Omental fat pad (tissue), 4 donors: ENCODE data around the gene TMEM178B. TPM values are rescaled to one million over a fixed set of nuclear protein-coding genes. Genes with fewer than 3 reads are reported as not detected.

Source experiments
- ATAC-seq: fragments of 150-250 bp; one replicate; pipeline ENCODE4 v1.9.1; 2016; ENCODE audit warnings: mild to moderate bottlenecking, moderate library complexity; ENCODE audit not compliant: low FRiP score
- DNase-seq: peaks from one replicate; pipeline ENCODE4 v3.0.0-alpha.2; 2019; ENCODE audit warnings: low spot score
- total RNA-seq, 4 donors: library from RNA; depleted of rRNA; stranded (reverse); fragments of >200 nt; gene quantifications; one replicate each; pipeline ENCODE4 v1.1.0, GENCODE V29; 2016
- TF ChIP-seq, protein P1 (sequence below), 3 donors: fragments of 450-650 bp; IDR thresholded peaks; one replicate each; pipeline ENCODE4 v1.5.1; 2016 to 2017; ENCODE audit warnings: antibody characterized with exemption in 3 of 3, mild to moderate bottlenecking in 3 of 3, moderate library complexity in 2 of 3

The TMEM178B gene
- total RNA-seq, 4 donors from 2014 or later: 0.50 to 1.3 (median 0.81) TPM

GRCh38 chr7:141480953-141481352 is 407.1 kb downstream of the TMEM178B start:
- ATAC-seq (no peak), DNase-seq (no peak)
- TF ChIP-seq, protein P1, sequence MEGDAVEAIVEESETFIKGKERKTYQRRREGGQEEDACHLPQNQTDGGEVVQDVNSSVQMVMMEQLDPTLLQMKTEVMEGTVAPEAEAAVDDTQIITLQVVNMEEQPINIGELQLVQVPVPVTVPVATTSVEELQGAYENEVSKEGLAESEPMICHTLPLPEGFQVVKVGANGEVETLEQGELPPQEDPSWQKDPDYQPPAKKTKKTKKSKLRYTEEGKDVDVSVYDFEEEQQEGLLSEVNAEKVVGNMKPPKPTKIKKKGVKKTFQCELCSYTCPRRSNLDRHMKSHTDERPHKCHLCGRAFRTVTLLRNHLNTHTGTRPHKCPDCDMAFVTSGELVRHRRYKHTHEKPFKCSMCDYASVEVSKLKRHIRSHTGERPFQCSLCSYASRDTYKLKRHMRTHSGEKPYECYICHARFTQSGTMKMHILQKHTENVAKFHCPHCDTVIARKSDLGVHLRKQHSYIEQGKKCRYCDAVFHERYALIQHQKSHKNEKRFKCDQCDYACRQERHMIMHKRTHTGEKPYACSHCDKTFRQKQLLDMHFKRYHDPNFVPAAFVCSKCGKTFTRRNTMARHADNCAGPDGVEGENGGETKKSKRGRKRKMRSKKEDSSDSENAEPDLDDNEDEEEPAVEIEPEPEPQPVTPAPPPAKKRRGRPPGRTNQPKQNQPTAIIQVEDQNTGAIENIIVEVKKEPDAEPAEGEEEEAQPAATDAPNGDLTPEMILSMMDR (IDR thresholded peaks at IDR 0.05): no peak

- ATAC-seq: no peak
- no peak for DNase-seq
- TF ChIP-seq, protein P1 (IDR thresholded peaks at IDR 0.05): no peak
Measured at GRCh38 chr7:141481971-141482370, 408.1 kb downstream of the TMEM178B start.

GRCh38 chr7:141483044-141483443 is 409.2 kb downstream of the TMEM178B start:
- ATAC-seq (no peak), DNase-seq (no peak)
- TF ChIP-seq, protein P1 (IDR thresholded peaks at IDR 0.05): no peak

DNA sequence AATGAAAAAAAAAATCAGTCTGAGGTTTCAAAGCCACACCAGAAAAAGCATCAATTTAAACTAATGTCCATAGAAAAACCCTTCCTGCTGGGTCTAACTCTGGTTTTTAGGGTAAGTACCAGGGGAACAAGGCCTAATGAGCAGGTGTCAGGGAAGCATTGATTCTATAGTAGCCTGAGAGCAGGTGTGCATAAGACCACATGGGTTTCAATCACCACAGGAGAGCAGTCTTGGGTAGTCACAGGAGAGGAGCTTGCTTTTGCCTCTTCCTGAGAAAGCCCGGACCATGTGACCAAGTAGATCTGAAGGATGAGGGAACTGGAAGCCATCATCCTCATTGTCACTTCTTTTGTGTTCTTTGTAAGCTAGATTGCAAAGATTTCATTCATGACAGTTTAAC is 411.0 kb downstream of the TMEM178B start:
- TF ChIP-seq, protein P1 (IDR thresholded peaks at IDR 0.05): no peak
- DNase-seq: no peak
- no peak for ATAC-seq

GRCh38 chr7:141486959-141487358 is 413.1 kb downstream of the TMEM178B start:
- TF ChIP-seq, protein P1 (IDR thresholded peaks at IDR 0.05): no peak
- ATAC-seq (no peak), DNase-seq (no peak)

GRCh38 chr7:141490474-141490873 is 416.6 kb downstream of the TMEM178B start:
- ATAC-seq (no peak), DNase-seq (no peak)

GRCh38 chr7:141495057-141495456 is 421.2 kb downstream of the TMEM178B start:
- ATAC-seq (no peak), DNase-seq (no peak)
- TF ChIP-seq, protein P1 (IDR thresholded peaks at IDR 0.05): no peak

More at GRCh38 chr7:141490474-141490873, 416.6 kb downstream of the TMEM178B start:
- TF ChIP-seq, protein P1 (IDR thresholded peaks at IDR 0.05): no peak
